ENCODE data around the gene HMCN1. TPM values are rescaled to one million over a fixed set of nuclear protein-coding genes. Genes with fewer than 3 reads are reported as not detected.

The HMCN1 gene
- total RNA-seq, 1 donor from 2014 or later: not detected

GRCh38 chr1:186235696-186236095, 501.5 kb downstream of the HMCN1 start:
- peaks cover 10% of the 10 kb centered on the region for H3K27me3 Mint-ChIP-seq (ENCODE audit: insufficient read depth)
- intact Hi-C loops (cut with micrococcal nuclease): no loop called here
- H3K4me3 Mint-ChIP-seq: no peak overlapping the region
- no peaks in the 10 kb centered on the region for H3K36me3 Mint-ChIP-seq (ENCODE audit: low read depth)
- no peak for DNase-seq (ENCODE audit: low spot score)
- no peak overlapping the region for H3K27ac Mint-ChIP-seq
- no peaks in the 10 kb centered on the region for H3K9me3 Mint-ChIP-seq
- no peaks in the 10 kb centered on the region for H3K4me1 Mint-ChIP-seq (ENCODE audit: low read depth)

GRCh38 chr1:186236921-186237320, 502.7 kb downstream of the HMCN1 start:
- Mint-ChIP-seq H3K27me3 (ENCODE audit: insufficient read depth) (peaks cover 10% of the 10 kb centered on the region), H3K9me3 (no peaks in the 10 kb centered on the region), H3K36me3 (ENCODE audit: low read depth) (no peaks in the 10 kb centered on the region), H3K4me3 (no peak overlapping the region), H3K4me1 (ENCODE audit: low read depth) (no peaks in the 10 kb centered on the region), H3K27ac (no peak overlapping the region)
- no peak for DNase-seq (ENCODE audit: low spot score)
- intact Hi-C loops (cut with micrococcal nuclease): no loop called here

- H3K36me3 Mint-ChIP-seq (ENCODE audit: low read depth): no peaks in the 10 kb centered on the region
Measured at GRCh38 chr1:186239171-186239570, 505.0 kb downstream of the HMCN1 start.

GRCh38 chr1:186240436-186240835, 506.2 kb downstream of the HMCN1 start:
- Mint-ChIP-seq H3K36me3 (ENCODE audit: low read depth) (no peaks in the 10 kb centered on the region), H3K4me3 (no peak overlapping the region), H3K27ac (no peak overlapping the region), H3K4me1 (ENCODE audit: low read depth) (no peaks in the 10 kb centered on the region), H3K9me3 (no peaks in the 10 kb centered on the region), H3K27me3 (ENCODE audit: insufficient read depth) (peaks cover 7% of the 10 kb centered on the region)
- intact Hi-C loops (cut with micrococcal nuclease): no loop called here
- DNase-seq (ENCODE audit: low spot score): no peak

More at GRCh38 chr1:186239171-186239570, 505.0 kb downstream of the HMCN1 start:
- no peaks in the 10 kb centered on the region for H3K9me3 Mint-ChIP-seq
- no peak overlapping the region for H3K27ac Mint-ChIP-seq
- H3K27me3 Mint-ChIP-seq (ENCODE audit: insufficient read depth): peaks cover 9% of the 10 kb centered on the region
- no peak overlapping the region for H3K4me3 Mint-ChIP-seq
- intact Hi-C loops (cut with micrococcal nuclease): no loop called here
- no peak for DNase-seq (ENCODE audit: low spot score)
- H3K4me1 Mint-ChIP-seq (ENCODE audit: low read depth): no peaks in the 10 kb centered on the region
